Right lobe of liver (tissue), 4 donors: ENCODE data around the gene SSBP2.

Experiments
- POLR2A ChIP-seq: fragments of 450-650 bp; IDR thresholded peaks from one replicate; pipeline ENCODE4 v1.6.1; 2017; ENCODE audit warnings: antibody characterized with exemption, mild to moderate bottlenecking
- TF ChIP-seq, protein P1 (sequence below), 4 donors: fragments of 200-600 bp in 3 of 4; fragments of 450-650 bp in 1 of 4; IDR thresholded peaks; one replicate each; pipeline versions ENCODE4 v1.5.1 to v1.8.0; 2016 to 2022; ENCODE audit warnings: antibody characterized with exemption in 4 of 4, mild to moderate bottlenecking in 2 of 4
- donor health status: DM: no; HTN: no; CAD: no.
- donor health status: DM: no; HTN: no; CAD: no.
- donor health status: DM: no; HTN: yes; CAD: no.

DNA sequence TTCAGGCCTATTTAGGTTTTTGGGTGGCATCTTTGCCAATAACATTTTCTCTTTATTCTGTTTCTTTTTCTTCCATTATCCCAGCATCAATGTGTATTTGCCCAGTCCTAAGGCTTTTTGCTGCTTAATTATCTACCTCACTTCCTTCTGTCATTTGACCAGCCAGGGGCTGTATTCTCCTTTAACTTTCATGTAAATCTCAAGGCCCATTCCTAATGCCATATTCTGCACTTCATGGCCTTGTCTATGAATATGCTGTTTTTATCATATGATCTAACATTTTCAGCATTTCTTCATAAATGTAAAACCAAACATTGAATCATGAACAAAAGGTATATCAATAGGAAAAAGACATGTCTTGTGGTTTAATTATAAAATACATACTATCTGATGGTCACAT is 108.7 kb downstream of the SSBP2 start:
- TF ChIP-seq, protein P1, sequence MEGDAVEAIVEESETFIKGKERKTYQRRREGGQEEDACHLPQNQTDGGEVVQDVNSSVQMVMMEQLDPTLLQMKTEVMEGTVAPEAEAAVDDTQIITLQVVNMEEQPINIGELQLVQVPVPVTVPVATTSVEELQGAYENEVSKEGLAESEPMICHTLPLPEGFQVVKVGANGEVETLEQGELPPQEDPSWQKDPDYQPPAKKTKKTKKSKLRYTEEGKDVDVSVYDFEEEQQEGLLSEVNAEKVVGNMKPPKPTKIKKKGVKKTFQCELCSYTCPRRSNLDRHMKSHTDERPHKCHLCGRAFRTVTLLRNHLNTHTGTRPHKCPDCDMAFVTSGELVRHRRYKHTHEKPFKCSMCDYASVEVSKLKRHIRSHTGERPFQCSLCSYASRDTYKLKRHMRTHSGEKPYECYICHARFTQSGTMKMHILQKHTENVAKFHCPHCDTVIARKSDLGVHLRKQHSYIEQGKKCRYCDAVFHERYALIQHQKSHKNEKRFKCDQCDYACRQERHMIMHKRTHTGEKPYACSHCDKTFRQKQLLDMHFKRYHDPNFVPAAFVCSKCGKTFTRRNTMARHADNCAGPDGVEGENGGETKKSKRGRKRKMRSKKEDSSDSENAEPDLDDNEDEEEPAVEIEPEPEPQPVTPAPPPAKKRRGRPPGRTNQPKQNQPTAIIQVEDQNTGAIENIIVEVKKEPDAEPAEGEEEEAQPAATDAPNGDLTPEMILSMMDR (IDR thresholded peaks at IDR 0.05) = no peak
- TF ChIP-seq POLR2A = no peak
